ENCODE results near the gene PCSK5.
"Not testable (repeated sequence)": the region's sequence is repeated elsewhere in the genome, so short reads cannot be mapped to it uniquely, and the experiment has no call there.

The PCSK5 gene

GRCh38 chr9:76323490-76323889, 433.0 kb downstream of the PCSK5 start:
- no peak for DNase-seq

DNA sequence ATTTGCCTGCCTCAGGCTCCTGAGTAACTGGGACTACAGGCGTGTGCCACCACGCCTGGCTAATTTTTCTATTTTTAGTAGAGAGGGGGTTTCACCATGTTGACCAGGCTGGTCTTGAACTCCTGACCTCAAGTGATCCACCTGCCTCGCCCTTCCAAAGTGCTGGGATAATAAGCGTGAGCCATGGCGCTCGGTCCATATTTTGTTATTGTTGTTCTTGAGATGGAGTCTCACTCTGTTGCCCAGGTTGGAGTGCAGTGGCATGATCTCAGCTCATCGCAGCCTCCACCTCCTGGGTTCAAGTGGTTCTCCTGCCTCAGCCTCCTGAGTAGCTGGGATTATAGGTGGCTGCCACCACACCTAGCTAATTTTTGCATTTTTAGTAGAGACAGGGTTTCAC, 433.6 kb downstream of the PCSK5 start:
- DNase-seq = not testable (repeated sequence)

GRCh38 chr9:76330034-76330433, 439.6 kb downstream of the PCSK5 start:
- DNase-seq = no peak

DNA sequence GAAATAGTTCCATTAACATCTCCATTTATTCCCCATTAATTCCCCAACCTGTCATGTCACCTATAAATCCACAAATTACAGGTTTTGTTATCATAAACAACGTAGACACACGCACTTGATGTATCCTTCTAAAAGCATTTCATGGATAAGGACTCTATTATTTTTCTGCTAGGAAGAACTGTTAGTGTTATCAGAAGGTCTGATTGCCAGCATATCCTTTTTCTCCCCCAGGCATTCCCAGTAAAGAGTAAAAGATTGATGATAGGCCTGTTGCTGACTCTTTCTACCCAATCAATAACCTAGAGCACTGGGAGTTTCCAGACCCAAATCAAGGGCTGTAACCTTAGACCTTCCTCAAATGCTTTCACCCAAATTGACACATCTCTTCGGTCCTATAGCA, 442.9 kb downstream of the PCSK5 start:
- DNase-seq = no peak

GRCh38 chr9:76333964-76334363, 443.5 kb downstream of the PCSK5 start:
- no peak for DNase-seq

- no peak for DNase-seq
Observed at GRCh38 chr9:76336027-76336426, 445.6 kb downstream of the PCSK5 start.

DNA sequence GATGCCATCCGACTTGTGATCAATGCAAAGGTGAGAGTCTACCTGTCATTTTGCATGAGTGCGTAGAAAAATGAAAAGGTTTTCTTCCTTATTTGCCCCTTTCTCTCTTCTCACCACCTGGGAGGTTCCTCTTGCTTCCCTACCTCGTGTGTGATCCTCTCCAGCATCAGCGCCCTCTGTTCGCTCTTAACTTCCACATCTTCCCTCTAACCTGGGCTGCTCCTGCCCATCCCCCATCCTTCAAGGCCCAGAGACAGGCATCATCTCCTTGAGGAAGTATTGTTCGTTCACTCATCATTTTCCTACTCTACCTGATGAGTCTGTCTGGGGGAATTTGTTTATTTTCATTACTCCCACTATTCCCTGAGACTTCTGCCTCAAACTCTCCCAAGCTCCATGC, 447.9 kb downstream of the PCSK5 start:
- DNase-seq = no peak

- no peak for DNase-seq
Observed at GRCh38 chr9:76341616-76342015, 451.1 kb downstream of the PCSK5 start.

- no peak for DNase-seq
Observed at GRCh38 chr9:76342201-76342600, 451.7 kb downstream of the PCSK5 start.

- DNase-seq = no peak
Observed at GRCh38 chr9:76342858-76343257, 452.4 kb downstream of the PCSK5 start.

DNA sequence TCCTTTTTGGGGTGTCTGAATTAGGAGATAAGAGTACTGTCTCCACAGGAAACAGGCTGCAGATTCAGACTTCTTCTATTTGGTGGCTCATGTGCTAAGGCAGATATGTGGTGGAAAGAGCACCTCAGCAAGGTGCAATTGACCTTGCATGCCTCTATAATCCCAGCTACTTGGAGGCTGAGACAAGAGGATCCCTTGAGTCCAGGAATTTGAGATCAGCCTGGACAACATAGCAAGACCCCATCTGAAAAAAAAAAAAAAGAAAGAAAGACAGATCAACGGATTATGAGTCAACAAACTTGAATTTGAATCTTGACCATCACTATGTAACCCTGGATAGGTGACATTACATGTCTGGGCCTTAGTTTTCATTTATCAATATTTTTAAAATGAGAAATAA, 459.4 kb downstream of the PCSK5 start:
- no peak for DNase-seq

DNA sequence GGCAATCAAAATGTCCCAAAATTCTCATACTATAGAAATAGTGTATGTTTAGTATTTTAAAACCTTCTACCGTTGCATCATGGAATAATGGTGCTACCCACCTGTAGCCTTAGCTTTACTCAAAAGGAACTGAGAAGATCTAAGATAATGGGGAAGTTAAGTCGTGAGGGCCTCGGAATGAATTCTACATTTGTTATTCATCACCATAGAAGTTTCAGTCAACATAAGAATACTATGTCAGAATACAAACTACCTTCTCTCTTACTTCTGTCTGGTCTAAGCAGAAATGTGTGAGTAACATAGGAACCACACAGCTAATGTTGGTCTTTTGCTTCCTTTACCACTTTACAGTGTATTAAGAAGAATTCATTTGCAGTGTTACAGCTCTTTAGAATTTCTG, 460.5 kb downstream of the PCSK5 start:
- no peak for DNase-seq

DNA sequence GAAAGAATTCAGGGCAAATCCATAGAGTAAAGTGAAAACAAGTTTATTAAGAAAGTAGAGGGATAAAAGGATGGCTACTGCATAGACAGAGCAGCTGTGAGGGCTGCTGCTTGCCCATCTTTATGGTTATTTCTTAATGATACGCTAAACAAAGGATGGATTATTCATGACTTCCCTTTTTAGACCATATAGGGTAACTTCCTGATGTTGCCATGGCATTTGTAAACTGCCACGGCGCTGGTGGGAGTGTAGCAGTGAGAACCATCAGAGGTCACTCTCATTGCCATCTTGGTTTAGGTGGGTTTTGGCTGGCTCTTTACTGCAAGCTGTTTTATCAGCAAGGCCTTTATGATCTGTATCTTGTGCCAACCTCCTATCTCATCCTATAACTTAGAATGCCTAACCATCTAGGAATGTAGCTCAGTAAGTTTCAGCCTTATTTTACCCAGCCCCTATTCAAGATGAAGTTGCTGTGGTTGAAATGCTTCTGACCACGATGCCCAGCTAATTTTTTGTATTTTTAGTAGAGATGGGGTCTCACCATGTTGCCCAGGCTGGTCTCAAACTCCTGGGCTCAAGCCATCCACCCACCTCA, 461.6 kb downstream of the PCSK5 start:
- no peak for DNase-seq

GRCh38 chr9:76353280-76353679, 462.8 kb downstream of the PCSK5 start:
- DNase-seq = no peak

DNA sequence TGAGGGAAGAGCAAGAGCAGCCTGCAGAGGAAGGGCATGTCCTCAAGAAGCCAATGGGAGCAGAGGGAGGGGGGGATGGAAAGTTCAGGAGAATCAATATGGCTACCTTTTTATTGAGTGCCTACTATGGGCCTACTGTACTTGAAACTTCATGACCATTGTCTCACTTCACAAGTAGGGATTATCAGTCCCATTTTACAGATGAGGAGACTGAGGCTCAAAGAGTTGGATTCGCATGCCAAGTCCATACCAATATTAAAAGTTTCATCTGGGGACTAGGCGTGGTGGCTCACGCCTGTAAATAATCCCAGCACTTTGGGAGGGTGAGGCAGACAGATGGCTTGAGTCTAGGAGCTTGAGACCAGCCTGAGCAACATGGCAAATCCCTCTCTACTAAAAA, 463.7 kb downstream of the PCSK5 start:
- no peak for DNase-seq

DNA sequence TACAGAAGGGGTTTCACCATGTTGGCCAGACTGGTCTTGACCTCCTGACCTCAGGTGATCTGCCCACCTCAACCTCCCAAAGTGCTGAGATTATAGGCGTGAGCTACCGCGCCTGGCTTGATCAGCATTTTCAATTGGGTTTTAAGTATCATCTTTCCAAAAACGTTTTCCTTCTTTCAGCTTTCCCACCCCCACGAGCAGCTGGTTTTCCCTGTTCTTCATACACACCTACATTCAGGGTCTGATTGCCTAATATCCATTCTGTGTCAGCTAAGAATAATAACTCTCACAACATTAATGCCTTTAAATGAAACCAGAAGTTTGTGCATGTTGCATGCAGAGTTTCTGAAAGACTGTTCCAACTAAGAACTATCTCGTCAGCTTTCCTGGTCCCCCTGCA, 465.4 kb downstream of the PCSK5 start:
- DNase-seq = no peak

GRCh38 chr9:76357555-76357954, 467.1 kb downstream of the PCSK5 start:
- no peak for DNase-seq

- DNase-seq = no peak
Observed at GRCh38 chr9:76358628-76359280, 468.3 kb downstream of the PCSK5 start.

- DNase-seq = no peak
Observed at GRCh38 chr9:76359365-76359764, 468.9 kb downstream of the PCSK5 start.

DNA sequence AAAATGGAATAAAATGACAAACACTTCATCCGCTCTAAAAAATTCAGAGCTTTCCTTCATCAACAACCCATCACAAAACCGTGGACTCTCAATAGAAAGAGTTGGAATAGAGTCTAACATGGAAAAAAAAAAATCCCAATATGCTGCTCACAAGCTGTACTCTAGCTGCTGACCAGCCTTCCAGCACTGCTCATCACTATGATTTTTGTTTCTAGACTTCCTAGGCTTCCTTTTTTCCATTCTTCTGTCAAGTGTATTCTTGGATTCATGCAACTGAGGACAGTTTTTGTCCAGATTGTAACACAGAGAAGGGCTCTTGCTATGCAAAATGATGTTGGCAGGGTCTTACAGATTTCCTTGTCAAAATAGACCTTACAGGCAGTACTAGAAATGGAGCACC, 469.3 kb downstream of the PCSK5 start:
- DNase-seq = no peak

DNA sequence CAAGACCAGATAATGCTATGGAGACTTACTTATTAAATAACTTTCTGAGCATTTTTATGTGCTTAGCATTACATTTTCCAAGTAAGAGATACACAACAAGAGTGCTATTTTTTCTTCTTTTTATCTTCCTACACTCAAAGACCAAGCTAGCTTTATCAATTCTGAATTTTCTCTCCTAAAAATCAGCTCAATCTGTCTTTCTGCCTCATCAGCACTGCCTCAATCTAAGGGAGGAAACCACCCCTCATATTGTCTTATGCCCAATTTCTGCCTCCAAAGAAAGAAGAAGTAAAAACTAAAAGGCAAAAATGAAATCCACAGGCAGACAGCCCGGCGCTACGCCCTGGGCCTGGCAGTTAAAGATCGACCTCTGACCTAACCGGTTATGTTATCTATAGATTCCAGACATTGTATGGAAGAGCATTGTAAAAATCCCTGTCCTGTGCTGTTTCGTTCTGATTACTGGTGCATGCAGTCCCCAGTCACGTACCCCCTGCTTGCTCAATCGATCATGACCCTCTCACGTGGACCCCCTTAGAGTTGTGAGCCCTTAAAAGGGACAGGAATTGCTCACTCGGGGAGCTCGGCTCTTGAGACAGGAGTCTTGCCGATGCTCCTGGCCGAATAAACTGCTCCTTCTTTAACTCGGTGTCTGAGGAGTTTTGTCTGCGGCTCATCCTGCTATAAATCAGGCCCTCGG, 472.0 kb downstream of the PCSK5 start:
- not testable (repeated sequence) for DNase-seq

DNA sequence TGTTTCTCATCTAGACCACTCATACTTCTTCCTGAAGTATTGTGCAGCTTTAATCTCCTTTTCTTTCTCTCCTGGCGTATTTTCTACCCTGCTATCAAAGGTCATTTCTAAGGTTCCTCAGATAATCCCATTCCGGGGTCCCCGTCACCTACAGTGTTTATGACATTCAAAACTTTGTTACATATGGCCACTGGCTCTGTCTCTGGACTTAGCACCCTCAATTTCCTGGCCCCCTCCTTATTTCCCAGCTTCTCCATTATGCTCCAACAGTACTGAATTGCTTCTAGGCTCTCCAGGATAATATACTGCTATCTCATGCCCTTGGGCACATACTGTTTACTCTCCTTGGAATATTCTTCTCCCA, 472.5 kb downstream of the PCSK5 start:
- no peak for DNase-seq

GRCh38 chr9:76365028-76365427, 474.6 kb downstream of the PCSK5 start:
- no peak for DNase-seq

DNA sequence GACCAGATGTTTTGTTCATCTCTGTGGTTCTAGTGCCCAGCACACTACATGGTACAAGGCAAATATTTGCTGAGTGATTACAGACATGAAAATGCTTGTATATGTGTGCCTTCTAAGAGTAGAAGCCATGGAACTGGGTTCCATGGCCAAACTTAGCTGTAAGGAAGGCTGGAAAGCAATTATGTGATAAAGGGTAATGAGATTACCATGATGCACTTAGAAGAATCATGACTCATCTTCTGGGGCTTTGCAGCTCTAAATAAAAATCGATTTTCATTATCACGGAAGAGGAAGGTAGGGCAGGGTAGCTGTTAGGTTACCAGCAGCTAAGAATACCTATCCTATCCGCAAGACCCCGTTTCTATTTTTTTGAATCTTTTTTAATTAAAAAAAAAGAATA, 475.8 kb downstream of the PCSK5 start:
- no peak for DNase-seq

- no peak for DNase-seq
Observed at GRCh38 chr9:76369583-76369982, 479.1 kb downstream of the PCSK5 start.

All from T-helper 2 cell (primary cell).